ENCODE data around the gene WDR6.
"Not testable (repeated sequence)": the region's sequence is repeated elsewhere in the genome, so short reads cannot be mapped to it uniquely, and the experiment has no call there.

The WDR6 gene

DNA sequence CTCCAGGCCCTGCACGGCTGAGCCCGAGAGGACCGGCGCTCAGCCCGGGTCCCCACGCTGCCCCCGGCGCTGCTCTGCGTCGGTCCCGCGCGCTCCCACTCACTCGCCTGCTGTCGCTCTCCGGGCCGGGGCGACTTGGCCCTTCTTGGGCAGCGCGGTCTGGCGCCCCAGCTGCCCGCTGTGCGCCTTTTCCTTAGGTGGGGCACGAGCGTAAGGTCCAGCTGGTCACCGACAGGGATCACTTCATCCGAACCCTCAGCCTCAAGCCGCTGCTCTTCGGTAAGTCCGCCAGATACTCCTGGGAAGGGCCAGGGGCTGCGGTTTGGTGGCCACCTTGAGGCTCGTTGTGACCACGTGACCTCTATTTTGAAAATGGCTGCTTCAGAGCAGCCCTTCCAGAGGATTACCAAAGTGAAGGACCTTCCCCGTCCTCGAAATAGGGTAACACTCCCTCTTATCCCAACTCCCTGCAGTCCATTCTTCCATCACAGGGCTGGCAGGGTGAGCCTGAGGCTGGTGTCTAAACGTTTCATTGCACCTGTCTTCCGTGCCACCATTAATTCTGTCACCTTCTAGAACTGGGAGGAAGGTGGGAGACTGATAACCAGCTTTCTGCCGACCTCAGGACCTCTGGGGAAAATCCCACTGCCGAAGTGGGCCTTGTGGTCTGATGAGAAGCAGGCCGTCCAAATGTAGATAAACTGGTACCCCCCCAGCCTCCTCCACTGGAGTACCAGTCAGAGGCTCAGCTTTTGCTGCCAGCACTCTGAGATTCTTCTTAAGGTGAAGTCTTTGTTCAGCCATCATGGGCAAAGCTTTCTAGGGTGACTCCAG is 16.3 kb upstream of the WDR6 start:
- peak; percentile 53 for DNase-seq

DNA sequence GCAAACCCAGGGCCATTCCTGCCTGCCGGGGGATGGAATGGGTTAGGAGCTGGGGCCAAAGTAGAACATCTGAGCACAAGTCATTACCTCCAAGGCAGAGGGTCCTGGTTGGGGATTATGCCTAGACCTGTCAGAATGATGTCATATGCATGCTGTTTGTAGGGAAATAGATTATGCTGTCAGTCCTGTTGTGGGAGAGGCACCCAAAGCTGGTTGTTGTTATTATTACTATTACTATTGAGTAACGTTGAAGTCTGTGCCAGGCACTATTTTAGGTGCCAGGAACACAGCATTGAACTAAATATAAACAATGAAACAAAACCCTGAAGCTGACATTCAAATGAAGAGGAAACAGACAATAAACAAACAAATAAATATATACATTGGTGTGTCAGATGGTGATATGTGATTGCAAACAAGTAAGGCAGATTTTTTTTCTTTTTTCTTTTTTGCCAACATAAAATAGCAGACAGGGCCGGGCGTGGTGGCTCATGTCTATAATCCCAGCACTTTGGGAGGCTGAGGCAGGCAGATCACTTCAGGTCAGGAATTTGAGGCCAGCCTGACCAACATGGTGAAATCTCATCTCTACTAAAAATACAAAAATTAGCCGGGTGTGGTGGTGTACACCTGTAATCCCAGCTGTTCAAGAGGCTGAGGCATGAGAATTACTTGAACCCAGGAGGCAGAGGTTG is 15.2 kb upstream of the WDR6 start:
- DNase-seq = no peak

DNA sequence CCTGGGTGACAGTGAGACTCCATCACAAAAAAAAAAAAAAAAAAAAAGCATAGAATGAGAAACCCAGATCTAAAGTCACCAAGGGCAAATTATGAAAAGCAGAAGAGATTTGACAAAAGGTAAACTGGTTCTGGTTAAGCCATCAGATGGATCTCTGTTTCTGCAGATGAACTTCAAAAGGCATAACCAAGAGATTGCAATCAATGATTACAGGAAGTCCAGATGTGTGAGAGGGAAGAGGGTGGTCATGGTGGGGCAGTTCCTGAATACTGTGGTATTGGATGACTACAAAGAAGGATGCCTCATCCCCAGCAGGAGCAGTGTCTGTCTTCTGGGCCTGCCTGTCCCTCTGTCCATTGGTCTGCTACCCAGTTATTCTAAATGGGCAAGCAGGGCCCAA is 13.4 kb upstream of the WDR6 start:
- DNase-seq = no peak

DNA sequence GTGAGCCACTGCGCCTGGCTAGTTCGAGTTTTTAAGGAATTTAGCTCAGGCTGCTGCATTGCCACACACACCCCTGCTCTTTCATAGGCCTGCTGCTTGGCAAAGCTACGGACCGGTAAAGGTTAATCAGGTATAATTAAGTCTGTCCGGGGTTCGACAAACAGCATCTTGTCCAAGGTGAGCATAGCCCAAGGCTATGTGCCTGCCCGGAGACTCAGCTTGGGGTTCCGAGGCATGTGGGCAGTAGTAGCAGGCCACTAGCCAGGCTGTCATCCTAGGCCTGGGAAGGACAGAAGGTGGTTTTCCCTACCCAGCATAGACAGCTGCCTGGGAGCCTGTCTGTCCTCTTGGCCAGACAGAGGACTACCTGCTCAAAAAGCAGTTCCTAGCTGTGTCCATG is 10.6 kb upstream of the WDR6 start:
- DNase-seq = no peak

DNA sequence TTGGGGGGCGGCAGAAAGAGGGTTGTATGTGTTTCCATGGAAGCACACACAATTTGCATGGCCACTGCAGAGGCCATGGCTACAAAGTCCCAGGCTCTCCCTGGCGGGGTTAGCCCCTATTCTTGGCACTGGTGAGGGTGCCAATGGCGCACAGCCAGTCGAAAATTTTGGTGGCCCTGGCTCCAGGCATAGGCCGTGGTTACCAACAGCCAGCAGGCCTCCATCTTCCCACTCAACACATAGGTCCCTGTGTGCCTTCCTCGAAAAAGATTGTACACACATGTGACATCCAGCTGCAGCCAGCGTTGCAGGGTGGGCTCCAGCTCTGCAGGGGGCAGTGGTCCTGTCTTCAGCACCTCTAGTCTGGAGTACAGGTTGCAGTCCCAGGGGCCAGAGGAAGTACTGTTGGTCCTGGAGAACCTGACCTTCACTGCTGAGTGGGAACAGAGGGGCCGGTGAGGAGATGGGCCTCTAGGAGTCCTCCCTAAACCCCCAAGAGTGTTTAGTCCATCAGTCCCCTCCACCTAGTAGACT is 10.0 kb upstream of the WDR6 start:
- DNase-seq = no peak

DNA sequence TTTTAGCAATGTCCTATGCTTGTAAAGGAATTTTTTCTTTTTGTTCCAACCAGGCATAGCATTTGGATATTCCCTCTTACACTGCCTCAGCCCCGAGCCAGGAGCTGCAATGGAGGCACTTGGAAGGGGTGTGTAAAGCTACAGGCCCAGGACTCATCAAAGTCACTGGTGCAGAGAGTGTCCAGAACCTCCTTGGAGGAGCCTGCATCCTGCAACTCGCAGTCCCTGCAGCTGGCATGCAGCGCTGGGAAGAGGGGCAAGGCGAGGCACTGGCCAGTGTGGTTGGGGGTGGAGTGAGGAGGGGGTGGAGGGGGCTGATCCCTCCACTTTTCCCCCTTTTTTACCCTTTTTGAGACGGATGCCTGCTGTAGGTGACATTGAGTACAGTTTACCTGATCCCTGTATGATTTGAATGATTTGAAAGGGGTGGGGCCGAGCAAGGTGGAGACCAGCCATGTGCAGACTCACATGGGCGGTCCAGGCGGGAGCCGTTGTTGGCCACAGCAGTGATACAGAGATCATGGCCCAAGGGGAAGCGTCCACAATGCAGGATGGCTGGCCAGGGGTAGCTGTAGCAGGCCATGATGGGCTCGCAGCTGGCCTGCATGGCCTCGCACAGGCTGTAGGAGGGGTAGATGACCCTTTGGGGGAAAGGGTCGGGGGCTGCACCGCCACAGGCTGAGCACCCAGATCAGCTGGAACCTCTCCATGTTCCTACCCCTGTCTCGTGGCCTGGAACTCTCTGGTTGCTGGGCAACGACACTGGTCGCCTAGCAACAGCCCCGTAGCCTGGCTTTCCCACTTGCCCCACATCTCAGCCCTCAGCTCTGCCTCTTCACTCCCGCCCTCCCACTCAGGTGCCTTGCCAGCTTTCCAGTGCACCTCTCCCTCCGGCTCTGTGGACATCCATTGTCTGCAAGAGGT is 9.2 kb upstream of the WDR6 start:
- peak; percentile 63 for DNase-seq

DNA sequence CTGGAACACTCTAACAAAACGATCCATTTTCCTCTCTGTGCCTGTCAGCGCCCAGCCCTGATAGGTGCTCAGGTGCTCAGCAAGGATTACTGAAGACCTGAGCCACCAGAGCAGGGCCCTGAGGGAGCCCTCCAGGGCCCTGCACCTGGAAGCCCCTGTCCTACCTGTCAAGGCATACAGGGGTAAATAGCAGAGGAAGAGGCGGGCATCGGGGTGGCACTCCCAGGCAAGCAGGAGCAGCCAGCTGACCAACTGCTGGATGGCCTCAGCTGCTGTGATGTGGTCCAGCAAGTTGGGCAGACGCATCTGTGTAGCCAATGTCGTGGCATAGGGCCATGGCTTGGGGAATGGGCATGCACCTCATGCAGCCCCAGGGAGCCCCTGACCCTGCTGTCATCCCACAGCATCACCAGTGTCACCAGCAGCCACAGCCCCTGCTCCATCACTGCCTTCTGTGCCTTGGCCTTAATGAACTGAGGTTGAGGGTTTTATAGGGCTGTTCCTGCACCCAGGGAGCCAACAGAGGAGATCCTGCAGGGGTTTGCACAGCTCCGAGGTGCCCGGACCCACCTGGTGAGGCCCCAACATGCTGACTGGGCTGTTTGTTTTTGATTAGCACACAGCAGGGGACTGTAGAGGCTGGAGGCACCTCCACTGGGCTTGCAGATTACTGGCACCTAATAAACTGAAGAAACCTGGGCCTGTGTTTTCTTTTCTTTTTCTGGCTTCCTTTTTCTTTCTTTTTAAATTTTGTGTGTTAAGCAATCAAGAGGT is 7.9 kb upstream of the WDR6 start:
- DNase-seq = no peak

DNA sequence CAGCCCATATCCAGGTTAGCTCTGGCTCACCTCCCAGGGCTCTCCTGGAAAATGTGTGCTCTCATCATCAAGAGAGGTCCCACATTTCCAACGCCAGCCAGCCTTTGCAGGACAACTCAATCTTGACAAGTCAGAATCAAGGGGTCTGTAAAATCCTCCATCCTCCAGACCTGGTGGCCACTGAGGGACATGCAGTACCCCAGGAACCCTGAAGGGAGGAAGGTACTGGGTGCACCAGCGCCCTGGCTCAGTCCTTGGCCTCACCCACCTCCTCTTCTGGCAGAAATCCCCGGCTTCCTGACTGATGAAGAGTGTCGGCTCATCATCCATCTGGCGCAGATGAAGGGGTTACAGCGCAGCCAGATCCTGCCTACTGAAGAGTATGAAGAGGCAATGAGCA is 6.0 kb upstream of the WDR6 start:
- no peak for DNase-seq

DNA sequence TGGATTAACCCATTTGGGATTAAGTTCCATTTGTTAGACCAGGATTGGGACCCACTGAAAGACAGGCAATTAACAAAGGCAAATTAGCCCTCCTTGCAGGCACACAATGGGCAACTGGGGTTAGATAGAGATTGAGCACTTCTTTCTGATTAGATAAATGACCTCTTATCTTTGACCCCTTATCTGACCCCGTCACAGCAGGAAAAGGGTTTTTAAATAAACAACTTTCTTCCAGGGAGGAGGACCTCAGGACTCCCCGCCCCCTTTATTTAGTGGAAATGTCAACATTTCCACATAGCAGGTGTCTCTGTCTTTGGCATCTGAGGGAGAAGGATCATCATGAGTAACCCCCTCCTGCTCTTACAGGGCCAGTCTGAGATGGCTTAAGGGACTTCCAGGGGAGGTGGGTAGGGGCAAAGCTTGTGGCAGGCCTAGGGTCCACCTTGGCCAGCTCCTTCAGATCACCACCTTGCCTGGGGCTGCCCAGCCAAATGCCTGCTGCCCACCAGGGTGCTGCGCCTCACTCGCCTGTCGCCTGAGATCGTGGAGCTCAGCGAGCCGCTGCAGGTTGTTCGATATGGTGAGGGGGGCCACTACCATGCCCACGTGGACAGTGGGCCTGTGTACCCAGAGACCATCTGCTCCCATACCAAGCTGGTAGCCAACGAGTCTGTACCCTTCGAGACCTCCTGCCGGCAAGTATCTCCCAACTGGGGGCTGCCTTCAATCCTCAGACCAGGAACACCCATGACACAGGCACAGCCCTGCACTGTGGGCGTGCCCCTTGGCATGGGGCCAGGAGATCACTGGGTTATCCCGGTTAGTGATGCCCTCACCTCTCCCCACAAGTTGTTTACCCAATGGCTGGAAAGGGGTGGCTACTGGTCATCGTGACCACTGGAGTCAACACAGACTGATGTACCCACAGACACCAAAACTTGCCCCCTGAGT is 2.6 kb upstream of the WDR6 start:
- DNase-seq = peak; percentile 21

DNA sequence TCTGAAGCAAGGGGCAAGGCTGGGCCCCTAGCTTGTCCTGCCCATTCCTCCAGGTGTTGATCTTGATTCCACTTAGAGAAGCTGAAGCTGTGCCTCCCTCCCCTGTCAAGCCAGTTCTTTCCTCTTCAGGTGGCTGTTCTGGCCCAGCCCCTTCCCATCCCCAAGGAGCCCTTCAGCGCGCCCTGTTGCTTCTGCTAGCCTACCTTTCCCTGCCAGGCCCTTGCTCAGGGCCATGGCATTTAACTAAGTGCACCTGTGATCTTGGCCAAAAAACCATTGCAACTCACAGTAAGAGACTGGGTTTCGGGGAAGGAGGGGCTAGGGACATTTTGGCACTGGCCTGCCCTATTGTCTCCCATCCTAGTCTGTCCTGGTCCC is 1.9 kb upstream of the WDR6 start:
- DNase-seq = no peak

DNA sequence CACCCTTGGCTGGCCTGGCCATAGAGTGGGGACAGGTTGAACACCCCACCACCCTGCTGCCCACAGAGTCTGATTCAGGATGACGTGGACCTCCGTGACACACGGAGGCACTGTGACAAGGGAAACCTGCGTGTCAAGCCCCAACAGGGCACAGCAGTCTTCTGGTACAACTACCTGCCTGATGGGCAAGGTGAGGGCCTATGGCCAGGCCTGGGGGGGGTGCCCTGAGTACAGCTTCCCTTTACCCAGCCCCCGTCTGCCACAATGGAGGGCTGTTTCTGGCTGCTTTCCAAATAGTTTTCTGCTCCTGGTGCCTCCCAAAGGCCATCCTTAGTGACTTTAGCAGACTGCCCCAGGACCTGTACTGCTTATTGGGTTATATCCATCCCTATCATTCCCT is 1.2 kb upstream of the WDR6 start:
- DNase-seq = no peak

DNA sequence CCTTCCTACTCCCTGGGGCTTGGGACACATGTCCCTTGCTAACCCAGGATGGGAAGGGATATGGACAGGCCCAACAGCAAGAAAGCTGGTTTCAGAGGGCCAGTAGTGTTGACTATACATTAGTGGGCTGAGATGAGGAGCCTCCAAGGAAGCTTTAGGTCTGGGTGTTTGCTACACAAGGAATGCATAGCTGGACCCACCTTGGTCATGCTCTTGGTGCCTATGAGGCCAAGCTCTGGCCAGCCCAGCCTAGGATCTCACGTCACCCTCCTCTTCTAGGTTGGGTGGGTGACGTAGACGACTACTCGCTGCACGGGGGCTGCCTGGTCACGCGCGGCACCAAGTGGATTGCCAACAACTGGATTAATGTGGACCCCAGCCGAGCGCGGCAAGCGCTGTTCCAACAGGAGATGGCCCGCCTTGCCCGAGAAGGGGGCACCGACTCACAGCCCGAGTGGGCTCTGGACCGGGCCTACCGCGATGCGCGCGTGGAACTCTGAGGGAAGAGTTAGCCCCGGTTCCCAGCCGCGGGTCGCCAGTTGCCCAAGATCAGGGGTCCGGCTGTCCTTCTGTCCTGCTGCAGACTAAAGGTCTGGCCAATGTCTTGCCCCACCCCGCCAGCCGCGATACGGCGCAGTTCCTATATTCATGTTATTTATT is 653 bp upstream of the WDR6 start:
- DNase-seq = peak; percentile 47

DNA sequence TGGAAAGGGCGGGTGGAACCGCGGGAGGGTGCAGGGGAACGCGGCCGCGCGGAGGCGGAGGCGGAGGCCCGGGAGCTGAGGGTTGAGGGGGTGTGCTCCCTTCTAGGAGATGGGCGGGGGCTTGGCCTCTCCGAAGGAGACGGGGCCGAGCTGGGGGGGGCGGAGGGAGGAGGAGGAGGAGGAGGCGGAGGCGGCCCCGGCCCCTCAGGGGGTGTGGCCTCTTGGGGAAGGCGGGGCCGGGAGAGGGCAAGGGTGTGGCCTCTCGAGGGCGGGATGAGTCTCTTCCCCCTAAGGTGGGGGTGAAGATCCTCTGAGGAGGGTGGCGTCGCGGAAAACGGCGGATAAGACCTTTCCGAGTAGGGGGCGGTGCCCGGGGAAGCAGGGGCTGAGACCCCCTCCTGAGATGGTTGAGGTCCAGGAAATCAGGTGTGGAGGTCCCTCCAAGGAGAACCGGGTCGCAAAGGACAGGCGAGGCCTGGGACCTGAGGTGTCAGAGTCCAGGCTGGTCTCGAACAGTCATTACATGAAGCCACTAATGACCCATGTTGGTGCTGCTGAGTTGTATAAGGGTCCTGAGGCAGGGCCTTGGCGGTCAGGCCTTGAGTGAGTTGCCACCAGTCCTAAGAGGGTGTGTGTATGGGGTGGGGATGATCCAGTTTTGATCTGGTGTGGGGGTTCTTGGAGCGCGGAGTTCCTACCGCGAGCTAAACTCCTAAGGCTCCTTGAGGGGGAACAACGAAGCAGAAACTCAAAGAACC is 759 bp downstream of the WDR6 start:
- DNase-seq = peak; percentile 69

DNA sequence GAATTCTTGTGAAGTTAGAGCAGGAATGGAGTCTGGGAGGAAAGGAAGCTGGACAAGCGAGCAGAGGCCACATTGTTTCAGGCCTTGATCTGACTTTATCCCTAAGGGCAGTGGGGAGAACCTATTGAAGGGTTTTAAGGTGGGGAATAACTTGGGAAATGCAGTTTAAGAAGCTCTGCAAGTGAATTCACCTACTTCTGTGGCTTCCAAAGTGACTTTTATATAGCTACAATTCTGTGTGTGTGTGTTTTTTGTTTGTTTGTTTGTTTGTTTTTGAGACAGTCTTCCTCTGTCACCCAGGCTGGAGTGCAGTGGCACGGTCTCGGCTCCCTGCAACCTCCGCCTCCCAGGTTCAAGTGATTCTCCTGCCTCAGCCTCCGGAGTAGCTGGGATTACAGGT is 1.4 kb downstream of the WDR6 start:
- not testable (repeated sequence) for DNase-seq

DNA sequence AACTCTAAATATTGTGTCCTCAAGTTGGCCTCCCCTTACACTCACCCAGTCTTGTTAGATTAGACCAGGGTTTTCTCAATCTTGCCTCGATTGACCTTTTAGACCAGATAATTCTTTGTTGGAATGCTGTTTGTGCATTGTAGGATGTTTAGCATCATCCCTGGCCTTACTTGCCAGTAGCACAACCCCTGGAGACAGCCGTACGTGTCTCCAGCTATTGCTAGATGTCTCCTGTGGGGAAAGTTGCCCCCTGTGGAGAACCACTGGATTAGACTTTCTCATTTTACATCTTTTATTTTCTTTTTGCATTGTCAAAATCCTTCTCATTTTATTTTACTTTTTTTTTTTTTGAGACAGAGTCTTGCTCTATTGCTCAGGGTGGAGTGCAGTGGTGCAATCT is 2.2 kb downstream of the WDR6 start:
- DNase-seq = no peak

DNA sequence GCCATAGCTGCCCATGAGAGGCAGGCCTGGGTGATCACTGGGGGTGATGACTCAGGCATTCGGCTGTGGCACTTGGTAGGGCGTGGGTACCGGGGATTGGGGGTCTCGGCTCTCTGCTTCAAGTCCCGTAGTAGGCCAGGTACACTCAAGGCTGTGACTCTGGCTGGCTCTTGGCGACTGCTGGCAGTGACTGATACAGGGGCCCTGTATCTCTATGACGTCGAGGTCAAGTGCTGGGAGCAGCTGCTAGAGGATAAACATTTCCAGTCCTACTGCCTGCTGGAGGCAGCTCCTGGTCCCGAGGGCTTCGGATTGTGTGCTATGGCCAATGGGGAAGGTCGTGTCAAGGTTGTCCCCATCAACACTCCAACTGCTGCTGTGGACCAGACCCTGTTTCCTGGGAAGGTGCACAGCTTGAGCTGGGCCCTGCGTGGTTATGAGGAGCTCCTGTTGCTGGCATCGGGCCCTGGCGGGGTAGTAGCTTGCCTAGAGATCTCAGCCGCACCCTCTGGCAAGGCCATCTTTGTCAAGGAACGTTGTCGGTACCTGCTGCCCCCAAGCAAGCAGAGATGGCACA is 5.3 kb downstream of the WDR6 start:
- peak; percentile 12 for DNase-seq

DNA sequence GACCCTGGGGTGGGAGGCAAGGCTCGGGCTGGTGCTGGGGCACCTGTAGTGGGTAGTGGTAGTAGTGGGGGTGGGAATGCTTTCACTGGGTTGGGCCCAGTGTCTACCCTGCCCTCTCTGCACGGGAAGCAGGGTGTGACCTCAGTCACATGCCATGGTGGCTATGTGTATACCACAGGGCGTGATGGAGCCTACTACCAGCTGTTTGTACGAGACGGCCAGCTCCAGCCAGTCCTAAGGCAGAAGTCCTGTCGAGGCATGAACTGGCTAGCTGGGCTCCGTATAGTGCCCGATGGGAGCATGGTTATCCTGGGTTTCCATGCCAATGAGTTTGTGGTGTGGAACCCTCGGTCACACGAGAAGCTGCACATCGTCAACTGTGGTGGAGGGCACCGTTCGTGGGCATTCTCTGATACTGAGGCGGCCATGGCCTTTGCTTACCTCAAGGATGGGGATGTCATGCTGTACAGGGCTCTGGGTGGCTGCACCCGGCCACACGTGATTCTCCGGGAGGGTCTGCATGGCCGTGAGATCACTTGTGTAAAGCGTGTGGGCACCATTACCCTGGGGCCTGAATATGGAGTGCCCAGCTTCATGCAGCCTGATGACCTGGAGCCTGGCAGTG is 6.0 kb downstream of the WDR6 start:
- no peak for DNase-seq

DNA sequence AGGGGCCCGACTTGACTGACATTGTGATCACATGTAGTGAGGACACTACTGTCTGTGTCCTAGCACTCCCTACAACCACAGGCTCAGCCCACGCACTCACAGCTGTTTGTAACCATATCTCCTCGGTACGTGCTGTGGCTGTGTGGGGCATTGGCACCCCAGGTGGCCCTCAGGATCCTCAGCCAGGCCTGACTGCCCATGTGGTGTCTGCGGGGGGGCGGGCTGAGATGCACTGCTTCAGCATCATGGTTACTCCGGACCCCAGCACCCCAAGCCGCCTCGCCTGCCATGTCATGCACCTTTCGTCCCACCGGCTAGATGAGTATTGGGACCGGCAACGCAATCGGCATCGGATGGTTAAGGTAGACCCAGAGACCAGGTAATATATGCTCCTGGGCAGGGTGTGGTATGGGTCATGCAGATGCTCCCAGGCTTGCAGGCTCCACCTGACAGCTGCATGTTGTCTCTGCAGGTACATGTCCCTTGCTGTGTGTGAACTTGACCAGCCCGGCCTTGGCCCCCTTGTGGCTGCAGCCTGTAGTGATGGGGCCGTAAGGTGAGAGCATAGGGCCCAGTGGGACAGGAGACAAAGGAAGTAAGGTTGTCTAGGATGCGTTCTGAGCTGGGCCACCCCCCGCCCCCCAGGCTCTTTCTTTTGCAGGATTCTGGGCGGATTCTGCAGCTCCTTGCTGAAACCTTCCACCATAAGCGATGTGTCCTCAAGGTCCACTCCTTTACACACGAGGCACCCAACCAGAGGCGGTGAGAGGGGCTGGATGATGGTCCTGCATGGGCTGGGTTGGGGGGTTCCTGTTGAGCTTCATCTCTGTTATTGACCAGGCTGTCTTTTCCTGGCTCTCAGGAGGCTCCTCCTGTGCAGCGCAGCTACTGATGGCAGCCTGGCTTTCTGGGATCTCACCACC is 6.8 kb downstream of the WDR6 start:
- DNase-seq = peak; percentile 72

Data from DMS53 (cell line).